HG03097 (cell line): ENCODE measurements around the gene RHD.
"Not testable (repeated sequence)": the region's sequence is repeated elsewhere in the genome, so short reads cannot be mapped to it uniquely, and the experiment has no call there.

ENCODE experiments used
- ATAC-seq: cut with Tn5 transposase; IDR thresholded peaks from one replicate; pipeline ENCODE4 v1.9.1; 2021; ENCODE audit not compliant: unreplicated experiment, low FRiP score

RHD gene

DNA sequence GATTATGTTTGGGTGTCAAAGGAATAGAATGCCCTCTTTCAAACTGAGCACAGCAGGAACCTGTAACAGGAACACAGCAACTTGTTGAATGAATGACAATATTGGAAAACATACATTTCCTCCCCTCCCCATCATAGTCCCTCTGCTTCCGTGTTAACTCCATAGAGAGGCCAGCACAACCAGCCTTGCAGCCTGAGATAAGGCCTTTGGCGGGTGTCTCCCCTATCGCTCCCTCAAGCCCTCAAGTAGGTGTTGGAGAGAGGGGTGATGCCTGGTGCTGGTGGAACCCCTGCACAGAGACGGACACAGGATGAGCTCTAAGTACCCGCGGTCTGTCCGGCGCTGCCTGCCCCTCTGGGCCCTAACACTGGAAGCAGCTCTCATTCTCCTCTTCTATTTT is at the start of gene RHD:
TSS of gene RHD (plus strand) at position 272 of the 400 bp plus-strand sequence. CDS start at position 311, 39 bp downstream.
- not testable (repeated sequence) for ATAC-seq

DNA sequence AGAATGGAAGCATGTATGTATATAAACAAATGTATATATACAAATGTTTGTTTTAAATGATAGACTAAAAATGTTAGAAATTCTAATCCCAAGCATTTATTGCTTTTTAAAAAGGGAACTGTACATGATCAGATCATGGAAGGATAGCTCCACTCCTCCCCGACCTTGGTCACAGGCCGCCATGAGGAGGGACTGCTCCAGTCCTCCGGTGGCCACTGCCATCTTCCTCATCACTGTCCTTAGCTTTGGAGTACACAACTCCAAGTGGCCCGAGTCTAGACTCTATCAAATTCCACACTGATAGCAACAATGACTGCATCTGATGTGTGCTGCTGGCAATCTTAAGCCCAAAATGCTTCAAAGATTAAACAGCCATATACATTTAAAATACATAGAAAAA is 49.7 kb upstream of the RHD start:
- no peak for ATAC-seq

DNA sequence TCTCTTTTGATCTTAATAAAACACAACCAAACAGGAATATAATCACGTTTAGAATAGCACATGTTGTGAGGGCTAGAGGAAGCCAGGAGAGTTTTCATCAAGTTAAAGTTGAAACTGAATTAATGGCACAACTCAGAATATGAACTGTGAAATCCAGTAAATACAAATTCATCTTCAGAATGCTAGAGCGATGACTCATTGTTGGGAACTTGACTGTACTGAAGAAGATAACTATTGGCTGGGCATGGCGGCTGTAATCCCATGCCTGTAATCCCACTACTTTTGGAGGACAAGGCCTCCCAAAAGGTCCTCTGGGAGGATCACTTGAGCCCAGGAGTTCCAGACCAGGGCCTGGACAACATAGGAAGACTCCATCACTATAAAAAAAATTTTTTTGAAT is 48.8 kb upstream of the RHD start:
- ATAC-seq, result no peak

DNA sequence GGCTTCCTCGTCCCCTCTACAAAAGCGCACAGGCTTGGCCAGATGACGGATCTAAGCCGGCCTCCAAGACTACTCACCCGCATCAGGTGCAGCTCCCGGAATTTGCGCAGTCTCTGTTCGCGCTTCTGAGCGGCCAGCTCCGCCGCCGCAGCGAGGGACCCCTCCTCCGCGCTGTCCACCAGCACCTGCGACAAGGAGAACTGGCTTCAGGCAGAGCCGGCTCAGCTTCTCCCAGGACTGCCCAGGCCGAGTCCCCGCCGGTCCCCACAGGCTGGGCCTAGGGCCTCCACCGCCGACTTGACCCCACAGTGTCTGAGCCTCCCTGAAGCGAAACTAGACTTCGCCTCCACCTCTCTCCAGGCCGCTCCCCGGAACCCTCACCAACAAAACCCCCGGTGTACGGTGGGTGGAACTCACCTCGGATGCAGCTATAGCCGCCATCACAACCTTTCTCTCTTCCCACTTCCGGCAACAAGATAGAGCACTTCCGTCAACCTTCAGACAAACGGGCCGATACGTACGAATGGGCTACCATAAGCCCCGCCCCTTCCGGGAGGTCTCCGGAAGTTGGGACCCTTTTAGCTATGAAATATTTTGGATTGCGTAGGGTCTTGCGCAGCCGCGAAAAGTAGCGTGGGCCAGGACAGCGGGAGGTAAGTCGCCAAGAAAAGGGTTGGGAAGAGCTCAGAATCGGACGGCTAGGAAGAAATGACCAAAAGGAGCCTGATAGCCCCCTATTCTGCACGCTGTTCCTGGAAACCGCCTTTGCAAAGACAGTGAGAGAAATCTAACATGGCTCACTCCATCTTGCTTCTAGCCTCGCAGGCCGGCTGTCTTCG is 40.1 kb upstream of the RHD start, which contains the start of gene SYF2:
TSS of gene SYF2 (minus strand) at position 476 of the 839 bp plus-strand sequence. CDS start at position 441, 35 bp downstream.
- ATAC-seq, result peak; percentile 75

DNA sequence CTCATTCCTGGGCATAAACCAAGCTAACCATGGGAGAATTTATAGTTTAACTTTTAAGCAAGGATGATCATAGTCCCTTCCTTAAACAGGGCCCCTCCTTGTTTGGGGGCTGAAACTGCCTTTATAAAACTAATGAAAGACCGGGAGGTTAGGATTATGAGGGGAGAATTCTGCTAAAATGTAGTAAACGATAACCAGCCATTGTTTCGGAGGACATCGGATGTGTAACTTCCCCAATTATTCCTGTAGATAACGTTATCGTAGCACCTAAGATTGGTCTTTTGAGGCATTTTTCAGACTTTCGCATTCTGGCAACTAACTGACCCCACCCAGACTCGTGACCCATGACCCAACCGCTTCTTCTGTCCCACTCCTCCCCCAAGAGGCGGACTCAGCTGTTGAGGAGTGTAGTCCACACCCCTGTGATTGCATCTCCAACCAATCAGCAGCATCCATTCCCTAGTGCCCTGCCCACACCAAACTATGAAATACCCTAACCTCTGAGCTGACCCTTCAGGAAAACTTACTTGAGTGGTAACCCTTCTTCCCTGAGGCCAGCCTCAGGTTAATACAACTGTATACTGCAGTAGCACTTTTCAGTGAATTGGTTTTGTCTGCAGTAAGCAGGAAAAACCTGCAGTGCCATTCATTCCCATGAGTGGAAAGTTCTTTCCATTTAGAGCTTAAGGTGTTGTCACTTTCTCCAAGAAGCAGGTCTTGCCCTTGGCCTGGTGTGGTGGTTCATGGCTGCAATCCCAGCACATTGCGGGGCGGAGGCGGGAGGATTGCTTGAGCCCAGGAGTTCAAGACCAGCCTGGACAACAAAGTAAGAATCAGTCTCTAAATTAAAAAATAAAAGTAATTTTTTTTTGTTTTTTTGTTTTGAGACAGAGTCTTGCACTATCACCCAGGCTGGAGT is 39.2 kb upstream of the RHD start:
- peak; percentile 43 for ATAC-seq

DNA sequence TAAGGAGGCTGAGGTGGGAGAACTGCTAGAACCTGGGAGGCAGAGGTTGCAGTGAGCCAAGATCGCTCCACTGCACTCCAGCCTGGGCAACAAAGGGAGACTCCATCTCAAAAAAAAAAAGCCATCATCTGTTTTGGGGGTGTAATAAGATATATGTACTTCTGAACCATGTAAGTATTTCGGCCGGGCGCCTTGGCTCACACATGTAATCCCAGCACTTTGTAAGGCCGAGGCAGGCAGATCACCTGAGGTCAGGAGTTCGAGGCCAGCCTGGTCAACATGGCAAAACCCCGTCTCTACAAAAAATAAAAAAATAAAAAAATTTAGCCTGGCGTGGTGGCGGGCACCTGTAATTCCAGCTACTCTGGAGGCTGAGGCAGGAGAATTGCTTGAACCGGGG is 36.9 kb upstream of the RHD start:
- not testable (repeated sequence) for ATAC-seq

DNA sequence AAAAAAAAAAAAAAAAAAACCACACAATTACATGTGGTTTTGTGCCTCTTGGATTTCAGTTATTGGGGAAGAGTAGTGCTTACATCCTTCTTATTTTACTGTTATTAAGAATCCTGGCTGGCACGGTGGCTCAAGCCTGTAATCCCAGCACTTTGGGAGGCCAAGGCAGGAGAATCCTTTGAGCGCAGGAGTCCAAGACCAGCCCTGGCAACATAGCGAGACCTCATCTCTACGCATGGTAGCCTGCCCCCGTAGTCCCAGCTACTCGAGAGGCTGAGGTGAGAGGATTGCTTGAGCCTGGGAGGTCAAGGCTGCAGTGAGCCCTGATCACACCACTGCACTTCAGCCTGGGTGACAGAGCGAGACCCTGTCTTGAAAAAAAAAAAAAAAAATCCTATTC is 36.0 kb upstream of the RHD start:
- not testable (repeated sequence) for ATAC-seq

DNA sequence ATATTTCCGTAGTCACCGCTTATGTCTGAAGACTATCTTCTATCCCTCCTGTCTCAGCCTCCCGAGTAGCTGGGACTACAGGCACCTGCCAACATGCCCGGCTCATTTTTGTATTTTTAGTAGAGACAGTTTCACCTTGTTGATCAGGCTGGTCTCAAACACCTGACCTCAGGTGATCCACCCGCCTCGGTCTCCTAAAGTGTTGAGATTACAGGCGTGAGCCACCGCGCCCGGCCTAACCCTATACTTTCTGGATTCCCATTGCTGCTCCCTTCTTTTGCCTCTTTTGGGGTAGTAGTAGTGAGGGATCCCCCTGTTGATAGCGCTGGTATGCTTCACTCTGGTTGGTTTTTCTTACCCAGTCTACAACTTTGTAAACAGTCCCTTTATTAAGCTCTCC is 34.3 kb upstream of the RHD start:
- no peak for ATAC-seq

DNA sequence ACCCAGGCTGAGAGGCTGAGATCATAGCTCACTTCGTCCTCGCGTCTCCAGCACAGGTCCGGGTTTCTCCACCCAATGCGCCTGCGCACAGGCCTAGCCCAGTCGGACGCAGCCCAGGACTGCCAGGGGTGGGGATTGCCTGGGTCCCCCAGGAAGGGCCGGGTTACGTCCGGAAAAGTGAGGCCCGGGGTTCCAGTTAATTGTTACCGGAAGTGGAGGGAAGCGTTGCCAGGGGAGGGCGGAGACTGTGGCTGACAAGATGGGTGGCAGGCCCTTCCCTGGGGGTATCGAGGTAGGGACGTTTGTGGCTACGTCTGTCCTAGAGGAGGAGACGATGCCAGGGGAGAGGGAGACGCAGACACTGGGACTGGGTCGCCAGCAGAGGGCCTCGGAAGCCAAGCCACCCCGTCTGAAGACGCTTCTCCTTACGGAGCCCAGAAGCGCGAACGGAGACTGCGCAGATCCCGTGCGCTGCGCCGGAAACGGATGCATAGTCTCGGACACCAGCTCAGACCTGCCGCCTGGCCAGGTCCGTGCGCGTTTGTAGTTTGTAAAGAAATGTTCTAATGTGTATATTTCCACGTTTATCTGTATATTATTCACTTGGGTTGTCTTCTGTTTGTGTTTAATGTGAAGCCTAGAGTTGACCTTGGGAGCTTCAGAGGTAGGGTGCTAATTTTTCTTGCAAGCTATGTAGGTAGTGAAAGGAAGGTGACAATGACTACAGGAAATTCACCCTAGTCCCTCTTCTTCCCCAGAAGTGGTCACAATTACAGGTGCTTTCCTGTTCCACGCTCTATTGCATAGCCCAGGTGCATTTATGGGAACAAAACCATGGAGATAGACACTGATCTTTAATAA is 32.4 kb upstream of the RHD start:
- peak; percentile 60 for ATAC-seq

DNA sequence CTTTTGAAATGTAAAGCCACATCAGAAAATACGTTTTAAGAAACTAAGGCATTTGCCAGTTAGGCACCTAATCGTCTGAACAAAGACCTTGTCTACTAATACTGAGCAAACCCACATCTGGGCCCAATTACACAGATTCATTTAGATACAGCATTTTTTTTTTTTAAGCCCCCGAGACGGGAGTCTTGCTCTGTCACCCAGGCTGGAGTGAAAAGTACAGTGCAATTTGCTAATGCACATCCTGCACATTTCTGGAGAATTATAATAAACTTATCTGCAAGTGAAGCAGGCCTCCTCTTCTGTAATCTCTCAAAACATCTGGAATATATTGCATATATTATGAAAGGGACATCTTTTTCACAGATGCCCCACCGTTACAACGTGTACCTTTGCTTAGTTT is 28.4 kb upstream of the RHD start:
- ATAC-seq, result no peak

DNA sequence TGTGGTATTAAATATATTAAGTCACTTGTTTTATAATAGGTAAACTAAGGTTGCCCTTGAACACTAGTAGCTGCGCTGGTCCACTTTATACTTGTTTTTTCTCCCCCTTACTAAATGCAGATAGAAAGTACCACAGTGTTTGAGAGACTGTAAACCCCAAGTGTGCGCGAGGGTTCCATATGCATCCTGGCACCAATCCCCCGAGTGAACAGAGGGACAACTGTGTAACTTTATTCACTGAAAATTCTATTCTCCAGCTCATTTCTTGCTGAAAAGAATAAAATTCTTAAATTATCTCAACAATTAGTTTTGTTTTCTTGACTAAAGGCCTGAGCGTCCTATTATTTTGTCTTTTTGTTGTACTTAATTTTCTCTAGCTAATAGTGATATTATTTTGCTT is 26.9 kb upstream of the RHD start:
- ATAC-seq, result no peak

DNA sequence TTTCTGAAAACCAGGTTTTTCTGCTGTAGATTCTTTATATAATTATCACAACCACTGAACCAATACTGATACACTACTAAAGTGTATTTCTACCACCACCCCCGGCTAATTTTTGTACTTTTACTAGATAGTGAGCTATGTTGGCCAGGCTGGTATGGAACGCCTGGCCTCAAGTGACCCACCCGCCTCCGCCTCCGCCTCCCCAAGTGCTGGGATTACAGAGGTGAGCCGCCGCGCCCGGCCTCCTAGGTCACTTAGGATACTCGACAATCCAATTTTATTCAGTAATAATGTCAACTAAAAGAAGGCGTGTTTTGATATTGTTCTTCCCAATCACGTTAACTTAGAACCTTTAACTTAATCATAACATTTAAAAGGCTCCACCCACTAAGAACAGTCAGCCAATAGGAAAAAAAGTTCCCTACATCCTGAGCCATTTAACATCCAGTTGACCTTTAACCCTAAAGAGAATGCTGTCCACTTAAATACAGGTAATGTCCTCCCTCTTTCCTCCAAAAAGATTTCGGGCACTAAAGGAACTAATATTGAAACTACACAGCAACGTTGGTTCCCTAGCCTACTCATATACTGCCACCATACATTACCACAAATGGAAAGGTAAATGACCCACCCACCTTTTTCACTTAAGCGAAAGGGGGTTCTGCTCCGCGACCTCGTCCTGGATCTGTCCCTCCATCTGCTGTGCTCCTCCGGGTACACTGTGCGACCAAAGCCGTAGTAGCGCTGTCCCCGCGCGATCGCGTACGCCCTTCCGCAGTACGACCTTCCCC is 26.3 kb upstream of the RHD start:
- no peak for ATAC-seq

DNA sequence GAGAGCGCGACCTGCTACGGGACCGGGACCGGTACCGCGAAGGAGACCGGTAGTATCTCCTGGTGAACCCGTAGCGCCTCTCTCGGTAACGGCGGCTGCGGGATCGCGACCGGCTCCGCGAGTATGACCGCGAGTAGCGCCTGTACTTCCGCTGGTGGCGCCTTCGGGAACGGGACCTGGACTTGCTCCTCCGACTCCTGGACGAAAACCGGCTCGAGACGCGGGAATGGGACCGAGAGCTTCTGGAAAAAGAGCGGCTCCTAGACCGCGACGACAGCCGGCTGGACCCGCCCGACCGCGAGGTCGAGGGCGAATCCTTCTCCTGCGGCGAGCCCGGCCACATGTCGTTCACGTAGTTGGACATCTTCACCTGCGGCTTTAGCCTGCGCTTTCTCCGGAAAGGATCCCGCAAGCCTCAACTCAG is 25.7 kb upstream of the RHD start:
- ATAC-seq, result peak; percentile 5

DNA sequence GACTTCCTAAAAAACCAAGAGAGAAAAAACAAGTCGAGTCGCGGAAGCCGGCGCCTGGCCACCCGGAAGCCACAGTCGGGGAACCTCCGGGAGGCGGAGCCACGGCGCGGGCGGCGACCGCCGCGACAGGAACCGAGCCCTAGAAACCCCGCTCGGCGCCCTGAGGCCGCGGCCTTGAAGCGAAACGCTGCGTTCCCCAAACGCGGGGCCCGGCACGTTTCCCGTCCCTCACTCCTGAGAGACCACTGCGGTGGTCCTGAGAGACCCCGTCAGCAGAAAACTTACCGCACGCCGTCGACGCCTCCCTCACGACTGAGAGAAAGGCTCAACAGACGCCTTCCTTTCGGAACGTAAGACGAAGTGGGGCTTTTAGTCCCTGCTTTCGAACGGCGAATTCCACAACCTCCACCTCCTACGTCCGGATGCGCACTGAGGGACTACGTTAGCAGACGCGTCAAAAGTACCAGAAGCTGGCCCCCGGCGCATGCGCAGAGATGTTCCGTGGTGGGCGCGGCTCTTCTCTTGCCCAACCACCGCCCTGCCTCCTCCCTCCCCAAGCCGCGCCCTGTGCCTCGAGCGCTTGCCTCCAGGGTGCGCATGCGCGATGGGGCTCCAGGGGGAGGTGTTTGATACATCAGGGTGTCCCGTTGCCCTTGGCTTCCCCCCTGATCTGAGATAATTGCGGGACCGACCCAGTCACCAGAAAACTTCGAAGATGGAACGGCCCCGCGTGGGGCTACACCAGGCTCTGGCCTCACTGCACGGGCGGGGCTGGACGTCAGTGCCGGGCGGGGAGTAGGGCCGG is 25.1 kb upstream of the RHD start, which contains the start of gene RSRP1:
TSS of gene RSRP1 (minus strand) at position 431 of the 805 bp plus-strand sequence. CDS start 491 bp downstream, outside the sequence.
- ATAC-seq, result peak; percentile 79

DNA sequence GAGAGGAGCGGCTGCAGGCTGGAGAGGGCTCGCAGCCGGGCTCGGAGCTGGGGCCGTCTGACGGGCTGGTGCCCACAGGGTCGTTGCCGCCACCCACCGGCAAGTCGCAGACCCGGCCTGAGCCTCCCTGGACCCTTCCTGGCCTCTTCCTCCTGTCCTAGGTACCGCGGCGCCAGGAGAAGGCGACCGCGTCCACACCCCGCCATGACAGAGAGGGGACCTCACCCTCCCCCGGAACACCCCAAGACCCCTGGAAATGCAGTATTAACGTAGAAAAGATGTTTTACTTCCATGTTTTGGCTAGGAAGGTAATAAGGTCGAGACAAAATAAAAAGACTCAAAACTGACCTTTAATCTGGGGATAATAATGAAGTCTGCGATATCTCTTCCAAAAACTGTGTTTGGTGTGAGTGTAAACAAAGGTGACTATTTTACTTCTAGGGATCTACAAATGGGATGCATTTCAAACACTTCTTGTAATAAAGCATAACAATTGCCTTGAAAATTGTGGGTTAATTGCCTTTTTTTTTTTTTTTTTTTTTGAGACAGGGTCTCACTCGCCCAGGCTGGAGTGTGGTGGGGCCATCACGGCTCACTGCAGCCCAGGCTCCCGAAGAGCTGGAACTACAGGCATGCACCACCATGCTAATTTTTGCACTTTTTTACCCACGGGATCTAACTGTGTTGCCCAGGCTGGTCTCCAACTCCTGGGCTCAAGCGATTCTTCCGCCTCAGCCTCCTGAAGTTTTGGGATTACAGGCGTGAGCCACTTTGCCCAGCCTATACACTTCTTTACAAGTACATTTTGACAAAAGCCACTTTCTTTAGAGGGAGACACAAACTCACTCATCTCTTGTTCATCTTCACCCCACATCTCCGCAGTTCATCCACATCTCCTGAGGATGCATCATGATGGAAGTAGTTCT is 24.2 kb upstream of the RHD start:
- peak; percentile 31 for ATAC-seq

DNA sequence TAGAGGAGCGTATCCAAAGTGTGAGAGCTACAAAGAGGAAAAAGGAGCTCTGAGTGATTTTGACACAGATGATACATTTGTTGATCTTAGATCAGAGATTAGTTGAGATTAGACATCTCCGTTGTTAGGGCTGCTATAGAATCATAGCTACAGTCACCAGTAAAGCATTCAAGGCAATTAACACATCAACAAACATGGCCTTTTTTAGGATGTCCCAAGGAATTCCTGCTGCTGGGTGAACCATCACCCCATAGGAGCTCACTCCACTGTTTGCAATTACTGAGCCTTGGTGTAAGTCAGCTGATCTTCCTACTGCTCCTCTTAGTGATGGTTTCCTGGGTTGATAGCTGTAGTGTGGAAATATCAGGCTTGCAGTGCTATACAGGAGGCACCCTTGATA is 18.4 kb upstream of the RHD start:
- no peak for ATAC-seq

DNA sequence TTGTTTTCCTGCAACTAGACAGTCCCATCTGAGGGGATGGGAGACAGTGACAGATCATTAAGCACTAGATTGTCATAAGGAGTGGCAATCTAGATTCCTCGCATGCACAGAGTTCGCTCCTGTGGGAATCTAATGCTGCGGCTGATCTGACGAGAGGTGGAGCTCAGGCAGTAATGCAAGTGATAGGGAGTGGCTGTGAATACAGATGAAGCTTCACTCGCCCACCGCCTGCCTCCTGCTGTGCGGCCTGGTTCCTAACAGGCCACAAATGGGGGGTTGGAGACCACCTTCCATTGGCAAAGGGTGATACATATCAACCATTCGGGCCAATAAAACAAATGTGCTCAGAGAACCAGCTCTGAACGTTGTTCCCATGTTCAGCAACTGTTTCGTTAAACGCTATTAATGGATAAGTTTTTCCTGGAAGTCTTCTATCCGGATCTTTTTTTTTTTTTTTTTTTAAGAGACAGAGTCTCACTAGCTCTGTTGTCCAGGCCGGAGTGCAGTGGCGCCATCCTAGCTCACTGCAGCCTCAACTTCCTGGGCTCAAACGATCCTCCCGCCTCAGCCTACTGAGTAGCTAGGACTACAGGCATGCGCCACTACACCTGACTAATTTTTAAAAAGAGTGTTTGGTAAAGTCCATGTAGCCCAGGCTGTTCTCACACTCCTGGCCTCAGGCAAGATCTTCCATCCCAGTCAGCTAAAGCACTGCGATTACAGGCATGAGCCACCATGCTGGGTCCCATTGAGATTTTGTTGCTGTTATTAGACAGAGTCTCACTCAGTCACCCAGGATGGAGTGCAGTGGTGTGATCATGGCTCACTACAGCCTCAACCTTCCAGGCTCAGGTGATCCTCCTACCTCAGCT is 16.4 kb upstream of the RHD start:
- ATAC-seq, result no peak
